ENCODE results near the gene PTF1A.

PTF1A gene

GRCh38 chr10:23191764-23192711 lies at the start of gene PTF1A:
Gene PTF1A, plus strand, starts transcription at chr10:23192312. Its CDS starts 219 bp downstream, at chr10:23192531.
- DNase-seq (ENCODE audit: low read depth in 2 of 2), result no peak

GRCh38 chr10:23146258-23146657 lies 45.9 kb upstream of the PTF1A start:
- DNase-seq (ENCODE audit: low read depth in 2 of 2), result no peak

GRCh38 chr10:23147035-23147434 lies 45.1 kb upstream of the PTF1A start:
- no peak for DNase-seq (ENCODE audit: low read depth in 2 of 2)

GRCh38 chr10:23148214-23148613 lies 43.9 kb upstream of the PTF1A start:
- no peak for DNase-seq (ENCODE audit: low read depth in 2 of 2)

GRCh38 chr10:23150091-23150490 lies 42.0 kb upstream of the PTF1A start:
- DNase-seq (ENCODE audit: low read depth in 2 of 2), result no peak

- DNase-seq (ENCODE audit: low read depth in 2 of 2), result no peak
These were observed 41.5 kb upstream of the PTF1A start for GRCh38 chr10:23150610-23151009.

- no peak for DNase-seq (ENCODE audit: low read depth in 2 of 2)
These were observed 41.0 kb upstream of the PTF1A start for GRCh38 chr10:23151071-23151470.

GRCh38 chr10:23155169-23155568 lies 36.9 kb upstream of the PTF1A start:
- DNase-seq (ENCODE audit: low read depth in 2 of 2), result no peak

GRCh38 chr10:23156447-23157150 lies 35.5 kb upstream of the PTF1A start:
- DNase-seq (ENCODE audit: low read depth in 2 of 2), result no peak

GRCh38 chr10:23157239-23157681 lies 34.9 kb upstream of the PTF1A start:
- DNase-seq (ENCODE audit: low read depth in 2 of 2), result no peak

GRCh38 chr10:23157691-23158369 lies 34.3 kb upstream of the PTF1A start:
- DNase-seq (ENCODE audit: low read depth in 2 of 2), result no peak

GRCh38 chr10:23158370-23158769 lies 33.7 kb upstream of the PTF1A start:
- DNase-seq (ENCODE audit: low read depth in 2 of 2), result no peak

GRCh38 chr10:23171232-23171876 lies 20.8 kb upstream of the PTF1A start:
- DNase-seq (ENCODE audit: low read depth in 2 of 2), result no peak

GRCh38 chr10:23172429-23173213 lies 19.5 kb upstream of the PTF1A start:
- no peak for DNase-seq (ENCODE audit: low read depth in 2 of 2)

- no peak for DNase-seq (ENCODE audit: low read depth in 2 of 2)
These were observed 18.7 kb upstream of the PTF1A start for GRCh38 chr10:23173214-23174073.

- no peak for DNase-seq (ENCODE audit: low read depth in 2 of 2)
These were observed 17.8 kb upstream of the PTF1A start for GRCh38 chr10:23174074-23174976.

GRCh38 chr10:23174977-23175512 lies 17.1 kb upstream of the PTF1A start:
- DNase-seq (ENCODE audit: low read depth in 2 of 2), result no peak

- no peak for DNase-seq (ENCODE audit: low read depth in 2 of 2)
These were observed 5.9 kb upstream of the PTF1A start for GRCh38 chr10:23186178-23186577.

- no peak for DNase-seq (ENCODE audit: low read depth in 2 of 2)
These were observed 5.4 kb upstream of the PTF1A start for GRCh38 chr10:23186697-23187096.

Data from stimulated activated CD8-positive, alpha-beta memory T cell treated with anti-CD3 and anti-CD28 coated beads, Interleukin-2, amount 100 ng/mL, for 1 hour (primary cell).